SKM-1 treated with dmso at 0.1 percent for 144 hours (cell line): ENCODE measurements around the gene CCDC142.
"Not testable (repeated sequence)": the region's sequence is repeated elsewhere in the genome, so short reads cannot be mapped to it uniquely, and the experiment has no call there.

ENCODE experiments used
- DNase-seq: peaks from one replicate; lab custom pipeline; 2025; ENCODE audit not compliant: unreplicated experiment; lab: John Stamatoyannopoulos, UW

Gene CCDC142

DNA sequence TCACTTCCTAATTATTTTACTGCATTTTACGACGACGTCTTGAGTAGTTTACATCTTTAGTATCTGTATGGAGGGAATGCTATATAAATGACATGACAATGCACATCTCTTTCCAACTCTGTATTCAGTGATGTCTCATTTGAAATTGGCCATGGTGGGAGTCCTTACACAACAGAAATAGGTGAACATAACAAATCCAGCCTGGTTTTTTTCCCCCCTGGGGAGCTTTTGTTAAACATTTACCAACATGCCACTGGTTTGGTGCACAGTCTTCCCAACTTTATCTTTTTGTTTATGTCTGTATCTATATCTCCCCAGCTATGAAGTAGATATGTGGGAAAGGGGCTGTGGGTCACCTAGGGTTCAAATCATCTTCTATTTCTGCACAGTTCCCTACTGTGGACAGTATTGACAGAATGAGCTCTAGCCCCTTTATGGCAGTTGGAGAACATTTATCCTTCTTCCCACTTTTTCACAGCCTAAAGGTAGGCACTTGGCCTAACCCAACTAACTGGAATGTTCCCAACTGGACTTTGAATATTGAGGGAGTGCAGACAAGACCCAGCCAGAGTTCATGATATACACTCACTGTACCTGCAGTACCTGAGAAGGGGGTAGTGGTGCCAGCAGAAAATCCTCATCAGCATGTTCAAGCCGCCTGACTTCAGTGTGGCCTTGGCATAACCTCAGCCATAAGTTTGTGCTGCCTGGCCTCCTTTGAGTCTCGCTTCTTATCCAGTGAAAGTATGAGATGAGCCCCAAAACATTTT, 35.4 kb downstream of the CCDC142 start:
- no peak for DNase-seq

DNA sequence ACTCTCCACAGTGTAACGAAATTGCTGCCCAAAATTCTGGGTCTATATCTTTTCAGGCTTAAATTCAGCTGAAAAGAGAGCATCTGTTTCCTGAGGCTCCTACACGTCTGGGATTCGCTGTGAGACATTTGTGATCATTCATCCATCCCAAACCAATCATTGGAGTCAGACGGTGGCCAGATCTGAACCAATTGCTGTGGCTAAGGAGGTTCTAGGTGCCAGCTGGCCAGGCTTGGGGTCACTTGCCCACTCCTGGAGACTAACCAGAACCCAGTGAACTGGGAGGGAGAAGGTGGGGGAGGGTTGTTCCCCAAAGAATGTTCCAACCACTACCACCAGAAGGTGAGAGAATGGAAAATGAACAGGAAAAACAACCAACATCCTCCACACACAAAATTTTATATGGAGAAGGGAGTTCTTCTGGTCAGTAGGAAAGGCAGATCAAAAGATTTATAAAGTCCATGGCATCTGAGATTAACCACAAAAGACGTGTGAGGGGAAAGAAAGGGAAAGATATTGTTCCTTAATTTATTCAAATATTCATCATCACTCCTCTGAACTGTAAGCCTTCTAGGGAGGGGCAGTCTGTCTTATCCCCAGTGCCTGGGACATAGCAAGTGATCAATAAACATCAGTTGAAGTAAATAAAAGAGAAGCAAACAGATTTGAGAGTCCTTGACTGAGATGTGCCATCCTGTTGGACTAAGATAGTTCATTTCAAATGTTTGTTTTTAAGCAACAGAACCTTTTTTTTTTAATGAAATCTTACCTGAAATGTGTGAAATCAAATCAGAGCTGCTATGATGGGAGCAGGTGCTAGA, 38.1 kb downstream of the CCDC142 start:
- no peak for DNase-seq

DNA sequence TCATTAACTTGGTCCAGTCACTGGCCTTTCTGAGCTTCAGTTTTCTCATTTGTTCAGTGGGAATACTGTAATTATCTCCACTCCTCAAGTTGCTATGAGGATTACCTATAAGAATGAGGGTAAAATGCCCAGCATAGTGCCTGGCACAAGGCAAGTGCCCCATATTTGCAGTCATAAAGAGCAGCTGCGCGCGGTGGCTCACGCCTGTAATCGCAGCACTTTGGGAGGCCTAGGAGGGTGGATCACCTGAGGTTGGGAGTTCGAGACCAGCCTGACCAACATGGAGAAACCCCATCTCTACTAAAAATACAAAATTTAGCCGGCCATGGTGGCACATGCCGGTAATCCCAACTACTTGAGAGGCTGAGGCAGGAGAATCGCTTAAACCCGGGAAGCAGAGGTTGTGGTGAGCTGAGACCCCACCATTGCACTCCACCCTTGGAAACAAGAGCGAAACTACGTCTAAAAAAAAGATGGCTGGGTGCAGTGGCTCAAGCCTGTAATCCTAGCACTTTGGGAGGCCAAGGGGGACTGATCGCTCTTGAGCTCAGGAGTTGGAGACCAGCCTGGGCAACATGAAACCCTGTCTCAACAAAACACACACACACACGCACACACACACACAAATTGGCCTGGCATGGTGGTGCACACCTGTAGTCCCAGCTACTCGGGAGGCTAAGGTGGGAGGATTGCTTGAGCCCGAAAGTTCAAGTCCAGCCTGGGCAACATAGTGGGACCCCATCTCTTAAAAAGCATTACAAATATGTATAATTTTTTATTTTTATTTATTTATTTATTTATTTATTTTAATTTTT, 40.1 kb downstream of the CCDC142 start:
- DNase-seq = not testable (repeated sequence)

DNA sequence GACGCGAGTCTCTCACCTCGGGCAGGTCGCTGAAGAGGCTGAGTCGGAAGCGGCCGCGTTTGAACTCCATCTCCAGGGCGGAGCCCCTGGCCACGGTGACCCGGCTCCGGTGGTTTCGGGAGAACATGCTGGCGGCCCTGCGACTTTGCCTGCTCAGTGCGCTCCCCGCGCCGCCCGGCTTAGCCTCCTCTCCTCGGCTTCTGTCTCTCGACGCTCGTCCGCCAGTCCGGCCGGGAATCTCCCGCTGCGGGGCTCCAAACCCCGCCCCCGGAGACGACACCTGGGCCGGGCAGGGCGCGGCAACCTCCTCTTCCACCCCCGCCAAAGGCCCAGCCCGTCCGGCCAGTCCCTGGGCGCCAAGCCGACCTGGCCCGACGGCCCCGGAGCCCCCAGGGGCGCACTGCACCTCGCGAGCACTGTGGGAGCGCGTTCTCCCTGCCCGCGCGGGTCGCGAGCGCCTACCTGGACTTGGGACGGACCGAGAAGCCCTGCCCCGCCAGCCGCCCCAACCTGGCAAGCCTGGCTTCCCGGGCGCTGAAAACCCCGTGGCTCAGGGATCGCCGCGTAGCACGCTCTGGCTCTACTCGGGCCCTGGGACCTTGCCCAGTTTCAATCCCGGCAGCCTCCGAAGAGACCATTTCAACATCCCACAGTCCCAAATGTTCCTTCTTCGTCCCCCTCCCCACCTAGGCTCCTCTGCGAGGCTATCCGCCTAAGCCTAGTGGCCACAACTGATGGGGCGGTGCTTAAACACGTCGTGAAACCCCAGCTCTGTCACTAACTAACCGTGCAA, 40.9 kb downstream of the CCDC142 start, which contains the start of gene RTKN:
Gene RTKN (minus strand): TSS at position 248 of the 793 bp plus-strand sequence. CDS start 121 bp downstream, at position 127.
- DNase-seq = no peak

DNA sequence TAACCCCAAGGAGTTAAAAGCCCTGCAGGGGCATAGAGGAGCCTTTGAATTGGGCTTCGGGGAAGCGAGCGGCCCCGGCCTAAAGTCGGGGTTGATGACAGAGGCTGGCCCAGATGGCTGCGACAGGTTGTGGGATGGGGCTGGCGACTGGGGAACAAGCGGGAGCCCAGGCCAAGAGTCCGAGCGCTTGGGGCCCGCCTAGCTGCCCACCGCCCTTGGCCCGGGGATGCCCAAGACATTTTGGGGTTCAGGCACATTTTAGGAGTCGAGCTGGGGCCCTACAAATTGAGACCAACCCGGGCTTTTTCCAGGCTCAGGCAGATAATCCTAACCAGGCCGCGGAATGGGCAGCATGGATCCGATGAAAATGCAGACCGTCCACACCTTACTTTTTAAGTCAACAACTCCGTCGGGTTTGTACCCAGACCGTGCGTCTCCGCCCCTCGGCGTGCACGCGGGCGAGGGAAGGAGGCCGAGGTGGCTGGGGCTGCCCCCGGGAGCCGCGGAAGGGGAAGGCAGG, 41.6 kb downstream of the CCDC142 start:
- no peak for DNase-seq

DNA sequence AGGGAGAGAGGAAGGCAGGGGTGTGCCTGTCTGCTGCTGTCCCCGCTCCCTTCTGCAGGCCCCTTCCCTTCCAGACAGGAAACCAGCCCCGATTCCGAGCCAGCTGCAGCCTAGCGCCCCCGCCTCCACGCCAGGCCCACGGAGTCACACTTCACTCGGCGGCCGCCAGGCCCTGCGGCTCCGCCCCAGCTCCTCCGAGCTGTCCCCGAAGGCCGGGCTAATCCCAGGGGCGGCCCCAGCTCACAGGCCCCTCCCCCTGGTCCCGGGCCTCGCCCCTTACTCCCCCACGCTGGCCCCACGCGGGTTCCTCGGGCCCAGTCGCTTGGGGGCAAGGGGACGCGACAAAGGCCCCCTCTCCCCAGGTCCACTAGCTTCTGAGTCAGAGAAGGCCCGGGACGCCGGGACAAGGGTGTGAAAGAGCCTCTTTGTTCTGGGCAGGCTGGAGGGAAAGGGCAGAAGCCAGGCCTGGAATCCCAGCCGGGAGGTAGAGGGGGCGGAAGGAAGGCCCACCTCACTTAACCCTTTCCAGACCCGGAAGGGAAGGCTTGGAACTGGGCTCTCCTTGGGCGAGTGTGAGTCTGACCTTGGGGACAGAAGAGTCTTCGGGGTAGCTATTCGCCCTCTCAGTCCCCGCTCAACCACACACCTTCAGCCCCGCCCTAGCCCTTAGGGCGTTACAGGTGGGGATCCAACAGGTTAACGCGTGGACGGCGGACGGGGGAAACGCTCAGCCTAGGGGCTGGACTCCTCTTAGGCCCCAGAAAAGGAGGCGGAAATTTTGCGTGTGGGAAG, 42.2 kb downstream of the CCDC142 start:
- peak; percentile 70 for DNase-seq

DNA sequence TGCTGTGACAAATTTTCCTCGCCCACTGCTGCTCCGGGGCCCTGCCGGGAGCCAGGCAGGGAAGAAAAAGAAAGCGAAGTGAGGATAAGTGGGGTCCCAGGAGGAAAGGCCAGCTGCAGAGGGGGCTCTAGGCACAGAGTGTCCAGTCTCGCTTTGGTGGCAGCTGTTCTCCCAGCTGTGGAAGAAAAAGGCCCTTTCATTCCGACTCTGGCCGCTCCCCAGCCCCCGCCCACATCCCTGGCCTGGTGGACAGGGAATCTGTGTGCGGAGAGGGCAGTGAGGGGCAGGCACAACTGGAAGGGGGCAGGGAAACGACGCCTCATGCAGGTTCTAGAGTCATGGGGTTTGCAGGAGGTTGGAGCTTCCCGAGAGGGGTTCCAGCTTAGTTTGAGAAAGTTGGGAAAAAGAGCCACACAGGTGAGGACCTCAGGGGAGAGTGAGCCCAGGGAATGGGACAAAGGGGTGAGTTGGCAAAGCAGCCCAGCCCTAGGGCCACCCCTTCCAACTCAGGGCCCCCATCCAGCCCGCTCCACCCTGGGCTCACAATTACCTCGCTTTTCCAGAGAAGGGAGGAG, 42.9 kb downstream of the CCDC142 start:
- no peak for DNase-seq

DNA sequence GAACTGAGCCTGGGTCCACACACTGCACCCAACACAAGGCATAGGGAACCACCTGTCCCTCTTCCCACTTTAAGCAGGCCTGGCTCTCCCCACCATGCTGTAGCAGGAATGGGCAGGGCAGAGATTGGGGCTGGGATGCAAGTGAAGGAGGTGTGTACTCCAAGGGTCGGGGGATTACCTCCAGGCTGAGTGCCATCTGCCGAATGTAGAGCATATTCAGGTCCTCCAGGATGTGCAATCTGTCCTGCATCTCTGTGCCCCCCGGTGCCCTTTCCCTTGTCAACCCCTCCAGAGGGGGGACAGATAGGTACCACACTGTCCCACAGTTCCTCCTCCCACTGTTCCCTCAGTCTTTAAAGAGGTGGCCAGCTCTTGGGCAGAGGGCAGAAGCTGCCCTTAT, 43.4 kb downstream of the CCDC142 start:
- no peak for DNase-seq

DNA sequence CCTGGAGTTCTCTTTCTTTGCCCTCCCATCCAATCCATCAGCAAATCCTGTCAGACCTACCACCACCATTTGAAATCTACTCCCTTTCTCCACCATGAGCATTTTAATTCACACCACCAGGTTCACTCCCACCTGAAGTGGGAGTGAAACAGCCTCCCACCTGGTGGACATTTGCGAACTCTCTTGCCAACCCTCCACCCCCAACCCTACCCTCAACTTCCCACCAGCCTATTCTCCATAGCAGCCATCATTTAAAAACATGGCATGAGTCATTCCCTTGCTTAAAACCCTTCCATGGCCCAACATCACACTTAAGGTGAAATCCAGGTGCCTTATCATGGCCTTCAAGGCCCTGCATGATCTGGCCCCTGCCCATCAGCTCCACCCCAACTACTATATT, 44.5 kb downstream of the CCDC142 start:
- DNase-seq = no peak

DNA sequence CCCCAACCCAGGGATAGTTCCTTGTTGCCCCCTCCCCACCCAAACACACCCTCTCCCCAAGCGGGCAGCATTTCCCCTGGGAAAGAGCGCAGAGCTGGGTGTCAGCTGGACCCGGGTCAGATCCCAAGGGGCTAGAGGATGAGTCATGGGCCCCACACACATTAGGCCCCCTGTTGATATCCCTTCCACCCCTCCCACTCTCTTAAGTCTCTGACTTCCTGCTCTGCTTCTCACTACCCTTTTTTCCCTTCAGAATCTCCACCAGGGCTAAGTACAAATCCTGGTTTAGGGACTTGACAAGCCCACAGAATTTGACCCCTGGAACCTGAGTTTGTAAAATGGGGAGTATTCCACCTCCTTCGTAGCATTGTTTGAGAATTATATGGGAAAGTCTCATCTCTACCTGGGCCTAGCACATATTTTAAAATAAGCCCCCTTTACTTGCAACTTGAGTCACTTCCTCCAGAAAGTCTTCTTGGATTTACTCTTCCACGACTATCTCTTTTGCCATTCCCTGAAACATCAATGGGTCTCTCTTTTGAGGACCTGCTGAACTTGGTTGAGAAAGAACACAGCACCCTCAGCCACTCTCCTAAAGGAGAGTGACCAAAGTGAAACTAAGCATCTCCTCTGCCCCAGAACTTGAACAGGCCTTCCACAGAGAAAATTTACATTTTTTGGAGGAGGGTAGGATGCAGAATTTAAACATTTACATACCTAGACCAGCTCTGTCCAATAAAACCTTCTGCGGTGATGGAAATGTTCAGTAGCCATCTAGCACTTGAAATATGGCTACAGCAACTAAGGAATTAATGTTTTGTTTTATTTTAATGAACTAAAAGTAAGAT, 45.7 kb downstream of the CCDC142 start:
- DNase-seq = no peak

DNA sequence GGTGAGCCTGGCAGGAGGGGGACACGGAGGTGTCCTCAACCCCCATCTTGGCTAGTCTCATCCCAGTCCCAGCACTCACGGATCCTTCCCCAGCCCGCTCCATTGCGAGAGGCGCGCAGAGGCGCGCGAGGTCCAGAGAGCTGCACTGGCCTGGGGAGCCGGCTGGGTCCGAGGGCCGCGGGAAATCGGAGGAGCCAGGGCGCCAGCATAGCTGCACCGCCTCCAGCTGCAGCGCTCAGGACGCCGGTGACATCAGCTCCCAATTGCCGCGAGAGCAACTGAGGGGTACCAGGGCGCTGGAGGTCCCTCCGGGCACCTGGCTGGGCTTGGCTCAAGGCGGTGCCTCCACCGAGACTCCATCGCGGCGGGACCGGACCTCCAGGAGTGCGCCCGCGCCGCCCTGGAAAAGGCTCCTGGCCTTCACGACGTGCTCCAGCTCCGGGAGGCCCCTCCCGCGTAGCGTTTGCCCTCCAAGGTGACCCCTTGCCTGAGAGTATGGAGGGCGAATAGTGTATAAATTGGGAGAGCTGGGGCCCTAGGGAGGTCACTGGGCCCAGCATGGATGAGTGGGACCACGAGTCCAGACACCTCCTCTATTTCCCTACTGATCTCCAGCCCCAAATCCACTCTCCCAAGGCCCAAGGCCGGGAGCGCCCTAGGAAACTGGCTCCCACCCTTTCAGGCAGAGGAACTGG, 46.5 kb downstream of the CCDC142 start:
- no peak for DNase-seq

DNA sequence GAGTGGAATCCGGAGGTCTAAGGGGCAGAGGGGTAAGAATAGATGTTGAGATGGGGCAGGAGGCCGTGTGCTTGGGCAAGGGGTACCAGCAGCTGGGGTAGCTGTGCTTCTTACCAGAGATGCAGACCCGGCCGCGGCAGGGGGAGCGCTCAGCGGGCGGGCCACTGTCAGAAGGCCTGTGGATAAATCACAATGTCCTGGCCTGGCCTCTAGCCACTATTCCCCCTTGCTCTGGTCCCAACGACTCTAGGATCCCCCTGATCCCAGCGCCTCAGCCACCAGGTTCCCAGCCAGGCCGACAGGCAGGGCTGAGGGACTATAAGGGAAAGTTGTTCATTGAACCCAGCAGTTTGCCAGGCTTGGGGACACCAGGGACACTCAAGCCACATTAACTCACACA, 52.3 kb downstream of the CCDC142 start:
- DNase-seq = no peak

DNA sequence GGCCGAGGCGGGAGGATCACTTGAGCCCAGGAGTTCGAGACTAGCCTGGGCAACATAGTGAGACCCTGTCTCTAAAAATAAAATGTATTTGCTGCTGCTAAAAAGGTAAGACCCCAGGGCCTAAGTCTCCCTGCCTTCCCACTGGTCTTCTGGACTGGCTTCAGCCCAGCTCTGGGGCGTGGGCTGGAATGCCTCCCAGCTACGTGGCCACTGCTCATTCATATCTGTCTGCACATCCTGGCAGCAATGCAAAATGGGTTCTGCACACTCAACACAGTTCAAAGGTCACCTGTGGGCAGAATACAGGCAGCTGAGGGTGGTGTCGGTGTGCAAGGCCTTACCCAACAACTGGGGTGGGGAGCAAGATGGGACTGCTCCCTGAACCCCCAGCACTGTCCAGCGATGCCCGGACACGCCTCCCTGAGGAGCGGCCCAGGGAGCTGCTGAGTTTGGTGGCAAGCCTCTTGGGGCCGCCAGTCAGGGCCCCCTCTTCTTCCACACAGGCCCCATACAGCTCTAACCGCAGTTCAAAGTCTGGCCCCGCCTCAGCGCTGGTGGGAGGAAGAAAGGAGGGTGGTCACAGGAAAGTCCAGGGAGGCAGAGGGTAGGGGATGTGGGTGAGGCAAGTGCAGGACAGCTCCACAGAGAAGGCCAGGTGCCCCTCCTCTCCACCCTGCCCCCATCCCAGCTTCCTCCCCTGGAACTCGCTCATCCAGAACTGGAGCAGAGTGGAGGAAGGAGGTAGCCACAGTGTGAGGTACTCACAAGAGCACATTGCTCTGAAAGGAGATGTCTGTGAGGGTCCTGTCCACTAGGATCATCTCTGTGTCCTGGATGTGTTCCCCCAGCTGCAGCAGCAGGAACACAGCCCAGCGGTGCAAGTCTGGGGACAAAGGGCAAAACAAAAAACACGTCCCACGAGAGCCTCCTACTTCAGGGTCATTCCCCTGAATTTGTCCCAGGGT, 53.0 kb downstream of the CCDC142 start:
- DNase-seq = no peak

DNA sequence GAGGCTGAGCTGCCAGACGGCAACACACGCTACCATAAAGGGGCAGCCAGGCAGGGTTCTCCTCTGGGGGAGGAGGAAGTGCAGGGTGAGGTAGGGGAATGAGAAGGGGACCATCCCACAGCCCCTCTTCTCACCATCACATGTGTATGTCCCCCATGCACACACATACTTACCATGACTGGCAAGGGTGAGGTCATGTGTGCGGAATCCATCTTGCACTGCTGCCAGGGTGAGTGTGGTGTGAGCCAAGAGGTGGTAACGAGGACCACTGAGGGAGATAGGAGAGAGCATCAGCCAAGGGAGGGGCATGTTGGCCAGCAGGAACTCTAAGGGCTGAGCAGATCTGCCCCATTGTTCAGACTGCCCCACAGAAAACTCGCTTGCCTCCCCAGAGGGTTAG, 54.1 kb downstream of the CCDC142 start:
- DNase-seq = no peak

DNA sequence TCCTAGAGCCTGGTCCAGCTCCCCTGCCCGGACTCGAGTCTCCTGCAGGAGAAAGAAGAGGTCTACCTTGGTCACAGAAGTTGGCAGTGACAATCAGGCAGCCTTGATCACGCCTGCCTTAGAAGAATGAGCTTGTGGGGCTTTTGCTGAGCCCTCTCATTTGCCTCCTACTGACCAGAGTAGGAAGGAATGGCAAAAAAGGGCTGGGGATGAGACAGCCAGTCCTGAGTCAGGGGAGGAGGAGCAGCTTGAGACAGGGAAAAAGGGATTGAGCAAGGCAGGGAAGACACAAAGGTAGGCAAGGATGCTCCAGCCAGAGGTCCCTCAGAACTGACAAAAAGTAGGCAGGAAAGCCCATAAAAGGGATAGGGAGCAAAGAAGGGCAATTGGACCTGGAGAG, 55.2 kb downstream of the CCDC142 start:
- DNase-seq = no peak

DNA sequence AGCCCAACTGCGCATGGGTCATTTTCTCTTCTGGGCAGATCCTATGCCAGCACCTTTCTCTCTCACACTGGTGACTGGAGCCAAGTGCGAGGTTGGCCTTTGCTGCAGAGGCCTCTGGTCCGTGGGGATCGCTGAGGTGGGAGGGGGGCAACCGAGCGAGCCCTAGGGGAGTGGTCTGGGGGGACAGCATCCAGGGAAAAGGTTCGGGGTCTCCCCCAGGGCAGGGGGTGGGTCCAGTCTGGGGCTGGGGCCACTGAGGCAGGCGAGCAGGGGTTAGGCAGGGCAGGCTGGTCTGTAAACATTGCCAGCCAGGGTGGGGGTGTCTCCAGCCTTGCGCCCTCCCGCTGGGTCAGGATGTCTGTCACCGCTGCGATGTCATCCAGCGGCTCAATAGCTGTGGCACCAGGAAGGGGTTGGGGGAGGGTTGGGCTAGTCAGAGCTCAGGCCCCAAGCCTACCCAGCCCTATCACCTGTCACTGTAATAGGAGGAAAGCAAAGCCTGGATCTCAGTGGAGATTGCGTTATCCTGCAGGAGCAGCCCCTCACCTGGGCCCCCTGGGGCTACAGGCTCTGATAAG, 56.5 kb downstream of the CCDC142 start:
- DNase-seq = no peak
